Measurements from ENCODE around the gene NAALADL2. TPM values are rescaled to one million over a fixed set of nuclear protein-coding genes. Genes with fewer than 3 reads are reported as not detected.

The NAALADL2 gene
- total and polyA plus RNA-seq, 2 donors (not counting 1 experiment from before 2014, with no cell fraction given), result 8.8 to 11.6 TPM

- Histone ChIP-seq H3K4me2 (ENCODE audit: extremely low read depth, insufficient read depth, low read length) (no peak overlapping the region), H3K4me3 (replicated peaks in 1 of 4; ENCODE audit: control extremely low read depth in 1 of 4, insufficient read depth in 1 of 4, low read depth in 3 of 4, low read length in 4 of 4) (no peak overlapping the region), H2AFZ (ENCODE audit: low read length) (no peak overlapping the region), H3K36me3 (ENCODE audit: control insufficient read depth, insufficient read depth, low read length) (no peaks in the 10 kb centered on the region), H3K27me3 (ENCODE audit: control insufficient read depth, insufficient read depth, low read length) (no peaks in the 10 kb centered on the region), H3K79me2 (ENCODE audit: control insufficient read depth, insufficient read depth, low read length) (no peaks in the 10 kb centered on the region), H3K9ac (ENCODE audit: insufficient read depth, low read length) (no peak overlapping the region), H3K27ac (ENCODE audit: insufficient read depth, low read length) (no peak overlapping the region), H3K9me3 (ENCODE audit: control insufficient read depth, insufficient read depth, low read depth, low read length) (no peaks in the 10 kb centered on the region), H3K4me1 (ENCODE audit: control insufficient read depth, extremely low read depth, insufficient read depth, low read length) (no peaks in the 10 kb centered on the region), H4K20me1 (ENCODE audit: control insufficient read depth, extremely low read depth, insufficient read depth, low read length) (no peaks in the 10 kb centered on the region)
- TF ChIP-seq, protein P1, sequence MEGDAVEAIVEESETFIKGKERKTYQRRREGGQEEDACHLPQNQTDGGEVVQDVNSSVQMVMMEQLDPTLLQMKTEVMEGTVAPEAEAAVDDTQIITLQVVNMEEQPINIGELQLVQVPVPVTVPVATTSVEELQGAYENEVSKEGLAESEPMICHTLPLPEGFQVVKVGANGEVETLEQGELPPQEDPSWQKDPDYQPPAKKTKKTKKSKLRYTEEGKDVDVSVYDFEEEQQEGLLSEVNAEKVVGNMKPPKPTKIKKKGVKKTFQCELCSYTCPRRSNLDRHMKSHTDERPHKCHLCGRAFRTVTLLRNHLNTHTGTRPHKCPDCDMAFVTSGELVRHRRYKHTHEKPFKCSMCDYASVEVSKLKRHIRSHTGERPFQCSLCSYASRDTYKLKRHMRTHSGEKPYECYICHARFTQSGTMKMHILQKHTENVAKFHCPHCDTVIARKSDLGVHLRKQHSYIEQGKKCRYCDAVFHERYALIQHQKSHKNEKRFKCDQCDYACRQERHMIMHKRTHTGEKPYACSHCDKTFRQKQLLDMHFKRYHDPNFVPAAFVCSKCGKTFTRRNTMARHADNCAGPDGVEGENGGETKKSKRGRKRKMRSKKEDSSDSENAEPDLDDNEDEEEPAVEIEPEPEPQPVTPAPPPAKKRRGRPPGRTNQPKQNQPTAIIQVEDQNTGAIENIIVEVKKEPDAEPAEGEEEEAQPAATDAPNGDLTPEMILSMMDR (conservative IDR thresholded peaks at IDR 0.05 in 1 of 2, IDR thresholded peaks at IDR 0.05 in 1 of 2; ENCODE audit: low read depth in 1 of 2, low read length in 2 of 2), result no peak
- TF ChIP-seq EZH2 (IDR thresholded peaks at IDR 0.05; ENCODE audit: low read length, missing control alignments), result no peak
- no peak for DNase-seq (ENCODE audit: low read depth in 2 of 2)
Measured at GRCh38 chr3:175476489-175476888, 617.4 kb downstream of the NAALADL2 start.

DNA sequence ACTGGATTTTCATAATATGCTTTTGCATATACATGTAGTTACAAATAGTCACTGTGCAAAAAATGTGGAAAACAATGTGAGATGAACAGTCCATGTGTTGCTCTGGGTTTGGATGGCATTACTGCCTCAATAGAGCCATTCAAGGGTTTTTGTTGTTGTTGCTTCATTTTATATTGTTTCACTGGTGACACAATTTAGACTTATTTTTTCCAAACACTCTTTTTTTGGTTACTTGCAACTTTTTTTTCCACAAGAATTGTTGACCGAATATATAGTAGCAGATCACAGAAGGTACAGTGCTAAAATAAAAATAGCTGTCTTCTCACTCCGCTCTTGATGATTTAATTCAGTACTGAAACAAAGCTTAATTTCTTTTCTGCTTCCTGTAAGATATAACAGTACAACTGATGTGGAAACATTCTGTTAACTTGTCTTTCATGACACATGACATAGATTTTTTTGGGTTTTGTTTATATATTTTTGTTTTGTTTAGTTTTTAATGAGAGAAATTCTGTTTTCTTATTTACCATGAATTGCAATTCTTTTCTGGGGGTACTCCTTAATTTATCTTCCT, 618.6 kb downstream of the NAALADL2 start:
- Histone ChIP-seq H3K4me1 (ENCODE audit: control insufficient read depth, extremely low read depth, insufficient read depth, low read length) (no peaks in the 10 kb centered on the region), H3K4me2 (ENCODE audit: extremely low read depth, insufficient read depth, low read length) (no peak overlapping the region), H4K20me1 (ENCODE audit: control insufficient read depth, extremely low read depth, insufficient read depth, low read length) (no peaks in the 10 kb centered on the region), H3K36me3 (ENCODE audit: control insufficient read depth, insufficient read depth, low read length) (no peaks in the 10 kb centered on the region), H3K9me3 (ENCODE audit: control insufficient read depth, insufficient read depth, low read depth, low read length) (no peaks in the 10 kb centered on the region), H3K27me3 (ENCODE audit: control insufficient read depth, insufficient read depth, low read length) (no peaks in the 10 kb centered on the region), H3K9ac (ENCODE audit: insufficient read depth, low read length) (no peak overlapping the region), H3K79me2 (ENCODE audit: control insufficient read depth, insufficient read depth, low read length) (no peaks in the 10 kb centered on the region), H3K4me3 (replicated peaks in 1 of 4; ENCODE audit: control extremely low read depth in 1 of 4, insufficient read depth in 1 of 4, low read depth in 3 of 4, low read length in 4 of 4) (no peak overlapping the region), H3K27ac (ENCODE audit: insufficient read depth, low read length) (no peak overlapping the region), H2AFZ (ENCODE audit: low read length) (no peak overlapping the region)
- TF ChIP-seq EZH2 (IDR thresholded peaks at IDR 0.05; ENCODE audit: low read length, missing control alignments), result no peak
- TF ChIP-seq, protein P1 (conservative IDR thresholded peaks at IDR 0.05 in 1 of 2, IDR thresholded peaks at IDR 0.05 in 1 of 2; ENCODE audit: low read depth in 1 of 2, low read length in 2 of 2), result no peak
- no peak for DNase-seq (ENCODE audit: low read depth in 2 of 2)

- no peaks in the 10 kb centered on the region for H3K9me3 ChIP-seq (ENCODE audit: control insufficient read depth, insufficient read depth, low read depth, low read length)
- H3K79me2 ChIP-seq (ENCODE audit: control insufficient read depth, insufficient read depth, low read length), result no peaks in the 10 kb centered on the region
- H3K27ac ChIP-seq (ENCODE audit: insufficient read depth, low read length), result no peak overlapping the region
- H2AFZ ChIP-seq (ENCODE audit: low read length), result no peak overlapping the region
- no peaks in the 10 kb centered on the region for H3K27me3 ChIP-seq (ENCODE audit: control insufficient read depth, insufficient read depth, low read length)
- H3K36me3 ChIP-seq (ENCODE audit: control insufficient read depth, insufficient read depth, low read length), result no peaks in the 10 kb centered on the region
- no peak for DNase-seq (ENCODE audit: low read depth in 2 of 2)
- H3K4me2 ChIP-seq (ENCODE audit: extremely low read depth, insufficient read depth, low read length), result no peak overlapping the region
- H4K20me1 ChIP-seq (ENCODE audit: control insufficient read depth, extremely low read depth, insufficient read depth, low read length), result no peaks in the 10 kb centered on the region
- no peaks in the 10 kb centered on the region for H3K4me1 ChIP-seq (ENCODE audit: control insufficient read depth, extremely low read depth, insufficient read depth, low read length)
- no peak overlapping the region for H3K4me3 ChIP-seq (replicated peaks in 1 of 4; ENCODE audit: control extremely low read depth in 1 of 4, insufficient read depth in 1 of 4, low read depth in 3 of 4, low read length in 4 of 4)
- no peak overlapping the region for H3K9ac ChIP-seq (ENCODE audit: insufficient read depth, low read length)
- TF ChIP-seq, protein P1 (conservative IDR thresholded peaks at IDR 0.05 in 1 of 2, IDR thresholded peaks at IDR 0.05 in 1 of 2; ENCODE audit: low read depth in 1 of 2, low read length in 2 of 2), result no peak
- no peak for TF ChIP-seq EZH2 (IDR thresholded peaks at IDR 0.05; ENCODE audit: low read length, missing control alignments)
Measured at GRCh38 chr3:175478301-175478700, 619.2 kb downstream of the NAALADL2 start.
